OCI-LY1 (cell line): ENCODE data around the gene NAV1.

Source experiments
- H2AFZ ChIP-seq: fragments of 200-600 bp; sonication (generic), shearing (Covaris generic); 2 replicates; pipeline ENCODE4 v1.6.0; 2014; ENCODE audit warnings: antibody characterized with exemption, mild to moderate bottlenecking, low read length
- H3F3A ChIP-seq: fragments of 200-600 bp; sonication (generic), shearing (Covaris generic); 2 replicates; pipeline ENCODE4 v1.6.0; 2014; ENCODE audit warnings: mild to moderate bottlenecking, antibody characterized with exemption, low read length, moderate library complexity; ENCODE audit not compliant: insufficient read depth
- H3K27ac ChIP-seq: fragments of 200-600 bp; sonication (generic); 2 replicates; pipeline ENCODE4 v1.5.1; 2014; ENCODE audit warnings: low read length, mixed run types, mild to moderate bottlenecking, low read depth; ENCODE audit not compliant: poor library complexity, severe bottlenecking
- H3K27me3 ChIP-seq: fragments of 200-600 bp; sonication (generic); 2 replicates; pipeline ENCODE4 v1.6.0; 2014; ENCODE audit warnings: antibody characterized with exemption, mild to moderate bottlenecking, low read length, moderate library complexity; ENCODE audit not compliant: insufficient read depth
- H3K36me3 ChIP-seq: fragments of 200-600 bp; sonication (generic); 2 replicates; pipeline ENCODE4 v1.6.1; 2014; ENCODE audit warnings: mild to moderate bottlenecking, antibody characterized with exemption, low read length, moderate library complexity, mixed read lengths; ENCODE audit not compliant: insufficient read depth
- H3K4me1 ChIP-seq: fragments of 200-600 bp; sonication (generic); 2 replicates; pipeline ENCODE4 v1.5.1; 2014; ENCODE audit warnings: mild to moderate bottlenecking, low read length, moderate library complexity; ENCODE audit not compliant: insufficient read depth, severe bottlenecking
- H3K4me2 ChIP-seq: fragments of 200-600 bp; sonication (generic), shearing (Covaris generic); 2 replicates; pipeline ENCODE4 v1.6.1; 2014; ENCODE audit warnings: low read length
- H3K4me3 ChIP-seq: fragments of 200-600 bp; sonication (generic); 2 replicates; pipeline ENCODE4 v1.5.1; 2014; ENCODE audit warnings: low read length, low read depth, mild to moderate bottlenecking, mixed read lengths; ENCODE audit not compliant: poor library complexity, severe bottlenecking
- H3K79me2 ChIP-seq: fragments of 200-600 bp; shearing (Covaris generic); 2 replicates; pipeline ENCODE4 v1.6.1; 2016; ENCODE audit warnings: mixed run types, low read length, mixed read lengths; ENCODE audit not compliant: insufficient read depth
- H3K9ac ChIP-seq: fragments of 200-600 bp; sonication (generic), shearing (Covaris generic); 2 replicates; pipeline ENCODE4 v1.6.1; 2014; ENCODE audit warnings: mild to moderate bottlenecking, low read length, mixed read lengths
- H3K9me2 ChIP-seq: fragments of 200-600 bp; sonication (generic), shearing (Covaris generic); 2 replicates; pipeline ENCODE4 v1.6.1; 2014; ENCODE audit warnings: low read depth, mild to moderate bottlenecking, low read length, mixed read lengths
- H3K9me3 ChIP-seq: fragments of 200-600 bp; shearing (Covaris generic); 2 replicates; pipeline ENCODE4 v1.6.1; 2014; ENCODE audit warnings: low read length, mixed read lengths
- H4K20me1 ChIP-seq: fragments of 200-600 bp; sonication (generic), shearing (Covaris generic); 2 replicates; pipeline ENCODE4 v1.6.0; 2016; ENCODE audit warnings: mild to moderate bottlenecking, low read length; ENCODE audit not compliant: insufficient read depth
- EZH2 ChIP-seq: fragments of 200-600 bp; sonication (generic), shearing (Covaris generic); IDR thresholded peaks from 2 replicates; pipeline ENCODE4 v1.8.0; 2017; ENCODE audit warnings: borderline replicate concordance, mixed run types, mild to moderate bottlenecking, antibody characterized with exemption, low read length, moderate library complexity, mixed read lengths
- TF ChIP-seq, protein P1 (sequence below): fragments of 200-600 bp; sonication (generic), shearing (Covaris generic); IDR thresholded peaks from 2 replicates; pipeline ENCODE4 v1.5.1; 2017; ENCODE audit warnings: mild to moderate bottlenecking, antibody characterized with exemption, low read length, moderate library complexity, mixed read lengths

NAV1 gene

DNA sequence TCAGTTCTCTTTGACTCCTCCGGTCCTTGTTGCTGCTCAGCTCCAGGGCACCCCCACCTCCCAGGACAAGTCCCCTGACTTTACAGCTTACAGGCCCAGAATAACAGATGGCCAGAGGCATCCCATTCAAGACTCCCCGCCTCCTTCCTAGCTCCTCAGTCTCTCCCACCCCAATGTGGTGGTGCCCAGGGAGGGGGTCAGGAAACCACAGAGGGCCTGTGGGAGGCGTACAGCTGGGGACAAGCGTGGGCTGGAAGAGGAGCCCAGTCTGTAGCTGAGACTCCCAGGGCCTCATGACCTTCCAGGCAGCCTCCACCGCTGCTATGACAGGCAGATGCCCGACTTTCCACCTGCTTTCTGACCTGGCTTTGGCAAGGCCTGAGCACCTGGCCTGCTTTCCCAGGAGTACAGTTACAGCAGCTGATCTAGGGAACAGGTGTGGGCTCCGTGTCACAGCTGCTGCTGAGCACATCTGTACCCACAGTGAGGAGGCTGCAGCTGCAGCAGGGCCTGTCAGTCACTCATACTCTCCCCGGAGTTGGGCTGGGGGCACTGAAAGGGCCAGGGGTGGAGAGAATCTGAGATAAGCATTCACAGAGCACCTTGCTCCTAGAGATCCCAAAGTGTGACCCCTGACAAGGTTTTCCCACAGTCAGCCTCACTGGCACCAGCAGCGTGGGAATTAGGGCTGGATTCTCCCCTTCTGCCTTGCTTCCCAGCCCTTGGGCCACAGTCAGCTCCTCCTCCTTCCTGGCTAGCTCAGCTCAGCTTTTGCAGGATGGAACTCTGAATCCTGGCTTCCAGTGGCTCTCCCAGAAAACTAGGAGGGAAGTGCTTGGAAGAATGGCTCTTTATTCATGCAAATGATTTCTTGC lies 7.1 kb upstream of the NAV1 start:
- Histone ChIP-seq H4K20me1 (no peaks in the 10 kb centered on the region), H3K27ac (no peak overlapping the region), H3K27me3 (peaks cover 3% of the 10 kb centered on the region; the same call in 1 of the 2 replicates), H3F3A (no peaks in the 10 kb centered on the region), H3K36me3 (no peaks in the 10 kb centered on the region), H3K4me1 (no peaks in the 10 kb centered on the region), H3K4me3 (no peak overlapping the region), H3K79me2 (no peaks in the 10 kb centered on the region), H3K9ac (no peak overlapping the region), H2AFZ (no peak overlapping the region), H3K4me2 (no peak overlapping the region), H3K9me2 (no peaks in the 10 kb centered on the region), H3K9me3 (no peaks in the 10 kb centered on the region)
- TF ChIP-seq, protein P1, sequence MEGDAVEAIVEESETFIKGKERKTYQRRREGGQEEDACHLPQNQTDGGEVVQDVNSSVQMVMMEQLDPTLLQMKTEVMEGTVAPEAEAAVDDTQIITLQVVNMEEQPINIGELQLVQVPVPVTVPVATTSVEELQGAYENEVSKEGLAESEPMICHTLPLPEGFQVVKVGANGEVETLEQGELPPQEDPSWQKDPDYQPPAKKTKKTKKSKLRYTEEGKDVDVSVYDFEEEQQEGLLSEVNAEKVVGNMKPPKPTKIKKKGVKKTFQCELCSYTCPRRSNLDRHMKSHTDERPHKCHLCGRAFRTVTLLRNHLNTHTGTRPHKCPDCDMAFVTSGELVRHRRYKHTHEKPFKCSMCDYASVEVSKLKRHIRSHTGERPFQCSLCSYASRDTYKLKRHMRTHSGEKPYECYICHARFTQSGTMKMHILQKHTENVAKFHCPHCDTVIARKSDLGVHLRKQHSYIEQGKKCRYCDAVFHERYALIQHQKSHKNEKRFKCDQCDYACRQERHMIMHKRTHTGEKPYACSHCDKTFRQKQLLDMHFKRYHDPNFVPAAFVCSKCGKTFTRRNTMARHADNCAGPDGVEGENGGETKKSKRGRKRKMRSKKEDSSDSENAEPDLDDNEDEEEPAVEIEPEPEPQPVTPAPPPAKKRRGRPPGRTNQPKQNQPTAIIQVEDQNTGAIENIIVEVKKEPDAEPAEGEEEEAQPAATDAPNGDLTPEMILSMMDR = no peak
- no peak for TF ChIP-seq EZH2

DNA sequence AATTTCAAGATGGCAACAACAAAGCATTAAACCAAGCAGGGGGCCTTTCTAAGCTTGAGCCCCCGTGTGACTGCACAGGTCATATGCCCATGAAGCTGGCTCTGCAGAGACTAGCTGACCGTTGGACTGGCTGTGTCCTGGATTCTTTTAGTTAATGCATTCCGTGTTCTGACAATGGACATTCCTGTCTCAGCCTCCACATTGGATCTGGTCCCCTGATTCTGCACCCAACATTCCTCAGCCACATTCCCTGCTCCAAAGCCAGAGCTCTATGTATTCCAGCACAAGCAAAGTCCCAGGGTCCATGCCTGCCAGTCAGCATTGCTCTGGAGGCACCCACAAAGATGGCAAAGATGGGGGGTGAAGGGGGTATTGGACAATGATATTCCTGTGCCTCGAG lies 5.1 kb upstream of the NAV1 start:
- Histone ChIP-seq H3F3A (no peaks in the 10 kb centered on the region), H3K79me2 (no peaks in the 10 kb centered on the region), H3K9me3 (no peaks in the 10 kb centered on the region), H3K4me1 (no peaks in the 10 kb centered on the region), H3K27me3 (peaks cover 8% of the 10 kb centered on the region), H2AFZ (no peak overlapping the region), H3K4me3 (no peak overlapping the region), H3K4me2 (no peak overlapping the region), H3K9me2 (no peaks in the 10 kb centered on the region), H3K27ac (no peak overlapping the region), H3K36me3 (no peaks in the 10 kb centered on the region), H4K20me1 (no peaks in the 10 kb centered on the region), H3K9ac (no peak overlapping the region)
- TF ChIP-seq EZH2 = no peak
- TF ChIP-seq, protein P1 = no peak

DNA sequence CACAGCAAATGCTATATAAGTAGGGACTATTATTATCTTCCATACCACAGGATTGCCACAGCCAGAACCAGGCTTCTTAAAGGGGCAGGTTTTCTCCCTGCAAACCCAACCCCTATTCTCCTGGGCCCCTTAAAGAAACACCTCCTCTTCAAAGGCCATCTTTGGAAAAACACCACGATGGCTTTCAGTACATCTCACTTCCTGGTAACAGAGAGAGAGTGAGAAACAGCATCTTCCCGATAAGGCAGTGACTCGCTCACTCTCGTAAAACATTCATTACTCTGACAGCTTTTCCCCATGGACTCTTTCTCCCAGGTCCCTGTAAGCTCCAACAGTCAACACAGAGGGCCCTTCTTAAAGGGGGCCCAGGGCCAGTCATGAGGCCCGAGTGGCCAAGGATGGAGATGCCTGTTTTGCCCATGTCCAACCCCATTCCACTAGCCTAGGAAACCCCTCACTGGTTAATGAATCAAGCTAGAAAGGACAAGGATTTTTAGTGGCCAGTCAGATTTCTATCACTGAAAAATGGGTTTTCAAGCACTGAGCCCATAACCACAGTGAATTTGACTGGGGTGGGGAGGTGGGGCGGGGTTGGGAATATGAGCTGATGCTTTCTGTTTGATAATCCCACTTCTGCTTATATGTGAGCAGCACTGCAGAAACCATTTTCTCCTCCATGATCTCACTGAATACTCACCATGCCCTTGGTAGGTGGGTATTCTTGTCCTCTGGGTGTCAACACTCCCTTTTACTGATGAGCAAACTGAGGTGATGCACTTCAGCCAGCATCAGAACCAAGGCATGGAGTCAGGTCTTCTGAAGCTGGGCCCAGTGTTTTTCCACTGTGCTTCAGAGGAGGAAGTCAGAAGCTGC lies 3.6 kb upstream of the NAV1 start:
- Histone ChIP-seq H3K79me2 (no peaks in the 10 kb centered on the region), H3K4me2 (no peak overlapping the region), H3K9ac (no peak overlapping the region), H3K9me2 (no peaks in the 10 kb centered on the region), H3K4me3 (no peak overlapping the region), H3K9me3 (no peaks in the 10 kb centered on the region), H3K27me3 (peaks cover 8% of the 10 kb centered on the region), H4K20me1 (no peaks in the 10 kb centered on the region), H3F3A (no peaks in the 10 kb centered on the region), H3K27ac (no peak overlapping the region), H3K36me3 (no peaks in the 10 kb centered on the region), H2AFZ (no peak overlapping the region), H3K4me1 (no peaks in the 10 kb centered on the region)
- no peak for TF ChIP-seq EZH2
- TF ChIP-seq, protein P1 = no peak
